H9 (cell line): ENCODE measurements around the gene NEK11. TPM values are rescaled to one million over a fixed set of nuclear protein-coding genes. Genes with fewer than 3 reads are reported as not detected.

ENCODE experiments used
- DNase-seq: peaks from one replicate; pipeline ENCODE4 v3.0.0-alpha.2; 2017
- H2AFZ ChIP-seq: one replicate; pipeline ENCODE4 v1.6.1; 2013; ENCODE audit warnings: mild to moderate bottlenecking, low read length, control low read depth, moderate library complexity
- H2AK5ac ChIP-seq: 2 replicates; pipeline ENCODE4 v1.6.1; 2013; ENCODE audit warnings: low read length, control low read depth, mixed read lengths; ENCODE audit not compliant: insufficient read length
- H2BK120ac ChIP-seq: one replicate; pipeline ENCODE4 v1.6.1; 2013; ENCODE audit warnings: low read depth, mild to moderate bottlenecking, low read length, control low read depth, inconsistent platforms; ENCODE audit not compliant: poor library complexity, severe bottlenecking
- H2BK12ac ChIP-seq: 2 replicates; pipeline ENCODE4 v1.6.1; 2013; ENCODE audit warnings: low read length, control low read depth, mixed read lengths, low read depth; ENCODE audit not compliant: insufficient read length
- H2BK15ac ChIP-seq: 2 replicates; pipeline ENCODE4 v1.6.1; 2013; ENCODE audit warnings: low read depth, low read length, control low read depth
- H2BK20ac ChIP-seq: one replicate; pipeline ENCODE4 v1.6.1; 2013; ENCODE audit warnings: low read depth, mild to moderate bottlenecking, low read length, control low read depth, inconsistent platforms; ENCODE audit not compliant: poor library complexity, severe bottlenecking
- H2BK5ac ChIP-seq: 2 replicates; pipeline ENCODE4 v1.6.1; 2013; ENCODE audit warnings: low read length, control low read depth, mixed read lengths; ENCODE audit not compliant: insufficient read length
- H3K14ac ChIP-seq: 2 replicates; pipeline ENCODE4 v1.6.1; 2013; ENCODE audit warnings: low read length, control low read depth; ENCODE audit not compliant: insufficient read depth
- H3K18ac ChIP-seq: 2 replicates; pipeline ENCODE4 v1.6.1; 2013; ENCODE audit warnings: low read depth, mild to moderate bottlenecking, mixed read lengths, low read length, control low read depth; ENCODE audit not compliant: insufficient read length
- H3K23ac ChIP-seq: 2 replicates; pipeline ENCODE4 v1.6.1; 2013; ENCODE audit warnings: low read length, control low read depth, mixed read lengths, low read depth; ENCODE audit not compliant: insufficient read length
- H3K23me2 ChIP-seq: 2 replicates; pipeline ENCODE4 v1.6.1; 2013; ENCODE audit warnings: low read depth, mild to moderate bottlenecking, mixed read lengths, low read length, control low read depth; ENCODE audit not compliant: insufficient read length, poor library complexity, severe bottlenecking
- H3K27ac ChIP-seq: 2 replicates; pipeline ENCODE4 v1.5.1; 2013; ENCODE audit warnings: low read length, control low read depth, mixed read lengths, low read depth; ENCODE audit not compliant: insufficient read length
- H3K27me3 ChIP-seq: 2 replicates; pipeline ENCODE4 v1.6.1; 2013; ENCODE audit warnings: low read length, control low read depth, inconsistent platforms; ENCODE audit not compliant: insufficient read depth
- H3K4ac ChIP-seq: 2 replicates; pipeline ENCODE4 v1.6.1; 2013; ENCODE audit warnings: low read depth, mild to moderate bottlenecking, control low read depth, inconsistent platforms, low read length, moderate library complexity
- H3K4me1 ChIP-seq: 2 replicates; pipeline ENCODE4 v1.6.1; 2013; ENCODE audit warnings: low read length, control low read depth, inconsistent platforms; ENCODE audit not compliant: insufficient read depth
- H3K4me2 ChIP-seq: 2 replicates; pipeline ENCODE4 v1.6.1; 2013; ENCODE audit warnings: low read length, control low read depth, mixed read lengths; ENCODE audit not compliant: insufficient read length, insufficient read depth
- H3K56ac ChIP-seq: 2 replicates; pipeline ENCODE4 v1.6.1; 2013; ENCODE audit warnings: low read depth, mild to moderate bottlenecking, mixed read lengths, low read length, control low read depth; ENCODE audit not compliant: insufficient read length
- H3K79me1 ChIP-seq: 2 replicates; pipeline ENCODE4 v1.6.1; 2013; ENCODE audit warnings: low read depth, mild to moderate bottlenecking, moderate library complexity, low read length, control low read depth, inconsistent platforms; ENCODE audit not compliant: insufficient read depth, poor library complexity, severe bottlenecking
- H3K79me2 ChIP-seq: 2 replicates; pipeline ENCODE4 v1.6.1; 2013; ENCODE audit warnings: low read length, control low read depth, inconsistent platforms; ENCODE audit not compliant: insufficient read depth
- H3K9ac ChIP-seq: 2 replicates; pipeline ENCODE4 v1.6.1; 2013; ENCODE audit warnings: low read length, control low read depth, mixed read lengths; ENCODE audit not compliant: insufficient read length; ENCODE audit errors: extremely low read depth
- H3K9me3 ChIP-seq: one replicate; pipeline ENCODE4 v1.6.1; 2013; ENCODE audit warnings: low read depth, low read length, inconsistent platforms; ENCODE audit not compliant: control insufficient read depth
- H3T11ph ChIP-seq: one replicate; pipeline ENCODE4 v1.6.1; 2013; ENCODE audit warnings: mild to moderate bottlenecking, low read length, control low read depth, inconsistent platforms
- H4K20me1 ChIP-seq: one replicate; pipeline ENCODE4 v1.6.1; 2013; ENCODE audit not compliant: control insufficient read depth, insufficient read length, insufficient read depth
- H4K5ac ChIP-seq: 2 replicates; pipeline ENCODE4 v1.6.1; 2013; ENCODE audit warnings: low read depth, mild to moderate bottlenecking, mixed read lengths, low read length, control low read depth; ENCODE audit not compliant: insufficient read length
- H4K8ac ChIP-seq: replicated peaks from 2 replicates; pipeline ENCODE4 v1.6.1; 2013; ENCODE audit warnings: low read length, control low read depth, mixed read lengths, low read depth; ENCODE audit not compliant: insufficient read length
- H4K91ac ChIP-seq: 2 replicates; pipeline ENCODE4 v1.6.1; 2013; ENCODE audit warnings: low read depth, mild to moderate bottlenecking, moderate library complexity, mixed read lengths, low read length, control low read depth; ENCODE audit not compliant: insufficient read length
- H3K27ac Mint-ChIP-seq, 3 experiments: 2 replicates in 2 of 3; 3 replicates in 1 of 3; pipeline ENCODE4 v1.8.0; 2020 to 2021; ENCODE audit warnings: mixed read lengths in 3 of 3, mild to moderate bottlenecking in 1 of 3, moderate library complexity in 1 of 3
- H3K27me3 Mint-ChIP-seq: 2 replicates; pipeline ENCODE4 v1.8.0; 2021; ENCODE audit warnings: low read depth, mild to moderate bottlenecking, moderate library complexity, mixed read lengths
- H3K36me3 Mint-ChIP-seq, 3 experiments: 2 replicates in 2 of 3; 3 replicates in 1 of 3; pipeline ENCODE4 v1.8.0; 2020 to 2021; ENCODE audit warnings: low read depth in 3 of 3, mixed read lengths in 3 of 3; ENCODE audit not compliant: insufficient read depth in 1 of 3
- H3K4me1 Mint-ChIP-seq, 2 experiments: 2 replicates each; pipeline ENCODE4 v1.8.0; 2020; ENCODE audit warnings: mixed read lengths in 2 of 2
- H3K4me3 Mint-ChIP-seq, 2 experiments: 2 replicates in 1 of 2; 3 replicates in 1 of 2; pipeline ENCODE4 v1.8.0; 2020 to 2021; ENCODE audit warnings: mild to moderate bottlenecking in 2 of 2, mixed read lengths in 2 of 2, moderate library complexity in 1 of 2
- H3K9me3 Mint-ChIP-seq, 2 experiments: 2 replicates in 1 of 2; 3 replicates in 1 of 2; pipeline ENCODE4 v1.8.0; 2020; ENCODE audit warnings: mild to moderate bottlenecking in 2 of 2, mixed read lengths in 2 of 2, moderate library complexity in 1 of 2
- CTCF ChIP-seq: fragments of 200-600 bp; sonication (generic); conservative IDR thresholded peaks from 3 replicates; pipeline ENCODE4 v1.8.0; 2021; ENCODE audit warnings: antibody characterized with exemption, mild to moderate bottlenecking
- WGBS: extraction: QIAGEN DNeasy Blood & Tissue Kit; methylation state at CpG from one replicate; pipeline ENCODE4 v1.1.7; 2013; ENCODE audit warnings: missing lambda C conversion rate, low lambda C conversion rate, mixed read lengths; ENCODE audit not compliant: insufficient read length; ENCODE audit errors: extremely low coverage; 5-methylcytosine and 5-hydroxymethylcytosine counted together
- total RNA-seq: library from RNA; stranded (reverse); gene quantifications from 2 replicates; pipeline ENCODE4 v1.2.1, GENCODE V29; 2021

Gene NEK11
- total RNA-seq, 1 experiment from 2014 or later: 2.5 TPM

GRCh38 chr3:130990282-130990681 lies 36.4 kb upstream of the NEK11 start:
- Histone ChIP-seq H2BK120ac (no peak overlapping the region), H3K23ac (no peak overlapping the region), H3K14ac (no peak overlapping the region), H3K79me1 (no peaks in the 10 kb centered on the region), H4K5ac (no peak overlapping the region), H2AFZ (no peak overlapping the region), H4K20me1 (no peaks in the 10 kb centered on the region), H3T11ph (no peak overlapping the region), H2BK15ac (no peak overlapping the region), H3K9ac (no peak overlapping the region), H2AK5ac (no peak overlapping the region), H4K8ac (no peak overlapping the region), H2BK20ac (no peak overlapping the region), H3K23me2 (no peaks in the 10 kb centered on the region), H3K18ac (no peak overlapping the region), H3K27me3 (no peaks in the 10 kb centered on the region), H3K56ac (no peak overlapping the region), H3K79me2 (no peaks in the 10 kb centered on the region), H4K91ac (no peak overlapping the region), H2BK5ac (no peak overlapping the region), H3K27ac (no peak overlapping the region), H3K4me1 (no peaks in the 10 kb centered on the region), H3K4ac (no peak overlapping the region), H2BK12ac (no peak overlapping the region), H3K4me2 (no peak overlapping the region), H3K9me3 (no peaks in the 10 kb centered on the region)
- H3K27ac Mint-ChIP-seq: no peak overlapping the region
- DNase-seq: no peak
- TF ChIP-seq CTCF: no peak
- no peak overlapping the region for H3K4me3 Mint-ChIP-seq
- H3K9me3 Mint-ChIP-seq: no peaks in the 10 kb centered on the region
- H3K27me3 Mint-ChIP-seq: no peaks in the 10 kb centered on the region
- no CpG with 5 or more reads among the region's 5 CpGs for WGBS
- H3K4me1 Mint-ChIP-seq: peaks cover 2 to 4% of the 10 kb centered on the region in 2 experiments; a peak in 2 of 4 replicates
- H3K36me3 Mint-ChIP-seq: peaks cover 7 to 18% (median 14%) of the 10 kb centered on the region in 3 experiments; a peak in 6 of 7 replicates
